ENCODE data around the gene CDC40.

DNA sequence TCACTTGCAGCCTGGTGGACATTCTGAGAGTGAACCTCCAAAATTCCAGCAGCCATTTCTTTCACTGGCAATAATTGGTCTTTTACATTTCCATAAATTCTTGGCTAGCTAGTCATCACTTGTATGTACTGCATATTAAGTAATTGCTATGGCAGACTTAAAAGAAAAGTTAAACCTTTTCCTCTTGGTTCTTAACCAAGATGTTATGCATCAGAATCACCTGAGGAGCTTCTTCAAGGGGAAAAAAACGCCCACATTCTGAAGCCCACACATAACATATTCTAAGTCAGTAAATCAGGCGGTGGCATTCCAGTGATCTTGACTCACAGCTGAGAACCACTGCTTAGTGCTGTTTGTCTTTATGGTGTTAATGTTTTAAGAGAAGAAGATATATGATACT lies 37.0 kb downstream of the CDC40 start:
- TF ChIP-seq, protein P1, sequence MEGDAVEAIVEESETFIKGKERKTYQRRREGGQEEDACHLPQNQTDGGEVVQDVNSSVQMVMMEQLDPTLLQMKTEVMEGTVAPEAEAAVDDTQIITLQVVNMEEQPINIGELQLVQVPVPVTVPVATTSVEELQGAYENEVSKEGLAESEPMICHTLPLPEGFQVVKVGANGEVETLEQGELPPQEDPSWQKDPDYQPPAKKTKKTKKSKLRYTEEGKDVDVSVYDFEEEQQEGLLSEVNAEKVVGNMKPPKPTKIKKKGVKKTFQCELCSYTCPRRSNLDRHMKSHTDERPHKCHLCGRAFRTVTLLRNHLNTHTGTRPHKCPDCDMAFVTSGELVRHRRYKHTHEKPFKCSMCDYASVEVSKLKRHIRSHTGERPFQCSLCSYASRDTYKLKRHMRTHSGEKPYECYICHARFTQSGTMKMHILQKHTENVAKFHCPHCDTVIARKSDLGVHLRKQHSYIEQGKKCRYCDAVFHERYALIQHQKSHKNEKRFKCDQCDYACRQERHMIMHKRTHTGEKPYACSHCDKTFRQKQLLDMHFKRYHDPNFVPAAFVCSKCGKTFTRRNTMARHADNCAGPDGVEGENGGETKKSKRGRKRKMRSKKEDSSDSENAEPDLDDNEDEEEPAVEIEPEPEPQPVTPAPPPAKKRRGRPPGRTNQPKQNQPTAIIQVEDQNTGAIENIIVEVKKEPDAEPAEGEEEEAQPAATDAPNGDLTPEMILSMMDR (IDR thresholded peaks at IDR 0.05; ENCODE audit: low read depth, low read length): no peak
- TF ChIP-seq POLR2A (IDR thresholded peaks at IDR 0.05; ENCODE audit: extremely low read depth, insufficient read length) (no peak), MAX (IDR thresholded peaks at IDR 0.05; ENCODE audit: low read depth, low read length) (no peak)
